Neural cell (in vitro differentiated cells): ENCODE measurements around the gene BANF1. TPM values are rescaled to one million over a fixed set of nuclear protein-coding genes. Genes with fewer than 3 reads are reported as not detected.

Experiments used
- H2AFZ ChIP-seq: fragments of 200-600, 300-800 bp; sonication (generic), shearing (Covaris generic); 2 replicates; pipeline ENCODE4 v1.6.0; 2014; ENCODE audit warnings: low read depth, mild to moderate bottlenecking, antibody characterized with exemption, low read length, moderate library complexity
- H3F3A ChIP-seq: fragments of 200-600 bp; shearing (Covaris generic); 2 replicates; pipeline ENCODE4 v1.6.1; 2016; ENCODE audit warnings: mild to moderate bottlenecking, moderate library complexity, mixed read lengths, antibody characterized with exemption, low read length; ENCODE audit not compliant: insufficient read depth, poor library complexity, severe bottlenecking
- H3K27ac ChIP-seq: fragments of 200-600, 300-800 bp; sonication (generic), shearing (Covaris generic); 2 replicates; pipeline ENCODE4 v1.5.1; 2014; ENCODE audit warnings: mild to moderate bottlenecking, low read length, moderate library complexity
- H3K27me3 ChIP-seq: fragments of 300-800, 200-600 bp; sonication (generic), shearing (Covaris generic); 2 replicates; pipeline ENCODE4 v1.6.0; 2014; ENCODE audit warnings: mild to moderate bottlenecking, low read depth, low read length, moderate library complexity; ENCODE audit not compliant: insufficient read depth
- H3K36me3 ChIP-seq: fragments of 300-800, 200-600 bp; sonication (generic), shearing (Covaris generic); 2 replicates; pipeline ENCODE4 v1.5.1; 2014; ENCODE audit warnings: mild to moderate bottlenecking, antibody characterized with exemption, low read length, moderate library complexity; ENCODE audit not compliant: insufficient read depth
- H3K4me2 ChIP-seq: fragments of 300-800, 200-600 bp; sonication (generic), shearing (Covaris generic); 2 replicates; pipeline ENCODE4 v1.6.0; 2014; ENCODE audit warnings: mild to moderate bottlenecking, low read length
- H3K4me3 ChIP-seq: fragments of 300-800, 200-600 bp; sonication (generic), shearing (Covaris generic); 2 replicates; pipeline ENCODE4 v1.5.1; 2014; ENCODE audit warnings: mild to moderate bottlenecking, low read length, moderate library complexity
- H3K79me2 ChIP-seq: fragments of 200-600 bp; shearing (Covaris generic); replicated peaks from 2 replicates; pipeline ENCODE4 v1.6.0; 2014; ENCODE audit warnings: mild to moderate bottlenecking, low read length, moderate library complexity; ENCODE audit not compliant: insufficient read depth
- H3K9ac ChIP-seq: fragments of 300-800, 200-600 bp; sonication (generic), shearing (Covaris generic); 2 replicates; pipeline ENCODE4 v1.6.1; 2016; ENCODE audit warnings: mild to moderate bottlenecking, low read length, mixed read lengths
- H3K9me2 ChIP-seq: fragments of 200-600 bp; shearing (Covaris generic); 2 replicates; pipeline ENCODE4 v1.6.1; 2016; ENCODE audit warnings: mild to moderate bottlenecking, low read length, mixed read lengths; ENCODE audit not compliant: insufficient read depth
- H3K9me3 ChIP-seq: fragments of 200-600, 300-800 bp; sonication (generic), shearing (Covaris generic); 2 replicates; pipeline ENCODE4 v1.6.1; 2016; ENCODE audit warnings: mild to moderate bottlenecking, mixed run types, low read length, moderate library complexity, mixed read lengths
- H4K20me1 ChIP-seq: fragments of 200-600 bp; shearing (Covaris generic); 2 replicates; pipeline ENCODE4 v1.6.1; 2016; ENCODE audit warnings: mild to moderate bottlenecking, mixed run types; ENCODE audit not compliant: insufficient read depth
- EP300 ChIP-seq: fragments of 450-650 bp; conservative IDR thresholded peaks from 2 replicates; pipeline ENCODE4 v1.6.1; 2014; ENCODE audit warnings: antibody characterized with exemption, mild to moderate bottlenecking, moderate library complexity; ENCODE audit not compliant: poor library complexity, severe bottlenecking
- EZH2 ChIP-seq: fragments of 200-600, 300-800 bp; shearing (Covaris generic), sonication (generic); IDR thresholded peaks from 2 replicates; pipeline ENCODE4 v1.6.1; 2014; ENCODE audit warnings: antibody characterized with exemption, low read length, borderline replicate concordance, mild to moderate bottlenecking; ENCODE audit not compliant: insufficient read depth, poor library complexity, severe bottlenecking
- MXI1 ChIP-seq: fragments of 450-650 bp; conservative IDR thresholded peaks from 2 replicates; pipeline ENCODE4 v1.6.1; 2014; ENCODE audit warnings: antibody characterized with exemption, mild to moderate bottlenecking; ENCODE audit not compliant: poor library complexity, severe bottlenecking
- POLR2AphosphoS5 ChIP-seq: IDR thresholded peaks from 2 replicates; pipeline ENCODE4 v1.6.1; 2012
- RAD21 ChIP-seq: fragments of 450-650 bp; conservative IDR thresholded peaks from 2 replicates; pipeline ENCODE4 v1.6.1; 2014; ENCODE audit warnings: antibody characterized with exemption, mild to moderate bottlenecking, moderate library complexity
- SMC3 ChIP-seq: fragments of 450-650 bp; conservative IDR thresholded peaks from 2 replicates; pipeline ENCODE4 v1.6.1; 2014; ENCODE audit warnings: antibody characterized with exemption, mild to moderate bottlenecking, moderate library complexity; ENCODE audit not compliant: poor library complexity
- TAF1 ChIP-seq: IDR thresholded peaks from 2 replicates; pipeline ENCODE4 v1.6.1; 2012; ENCODE audit warnings: low read depth
- polyA plus RNA-seq: library from polyadenylated mRNA; depleted of rRNA; stranded (reverse); fragments of >200 nt; gene quantifications from 2 replicates; pipeline ENCODE4 v1.2.3, GENCODE V29; 2014
- TF ChIP-seq, protein P1 (sequence below): fragments of 450-650 bp; IDR thresholded peaks from 2 replicates; pipeline ENCODE4 v1.5.1; 2014; ENCODE audit warnings: antibody characterized with exemption, mild to moderate bottlenecking, moderate library complexity; ENCODE audit not compliant: poor library complexity, severe bottlenecking
- TF ChIP-seq, protein P2 (sequence below): IDR thresholded peaks from 2 replicates; pipeline ENCODE4 v1.6.1; 2012; ENCODE audit warnings: borderline replicate concordance

BANF1 gene
- polyA plus RNA-seq, 1 donor from 2014 or later: 60.0 TPM

DNA sequence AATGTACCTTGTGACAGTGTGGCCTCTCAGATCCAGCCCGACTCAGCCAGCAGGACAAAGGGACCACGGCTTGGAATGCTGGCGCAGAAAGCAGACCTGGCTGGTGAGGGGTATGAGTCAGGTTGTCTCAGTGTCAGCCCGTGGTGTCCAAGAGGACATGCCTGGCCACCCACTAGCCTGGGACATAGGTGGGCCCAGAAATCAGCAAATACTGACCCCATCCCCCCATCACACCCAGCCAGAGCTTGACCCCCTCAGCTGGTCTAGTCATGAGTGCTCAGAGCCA lies 4.5 kb downstream of the BANF1 start:
- Histone ChIP-seq H3K4me2 (no peak overlapping the region), H4K20me1 (no peaks in the 10 kb centered on the region), H3K27ac (no peak overlapping the region), H3K4me3 (no peak overlapping the region), H2AFZ (no peak overlapping the region), H3K36me3 (no peaks in the 10 kb centered on the region), H3K9ac (no peak overlapping the region), H3K27me3 (peaks cover 6% of the 10 kb centered on the region), H3K9me2 (no peaks in the 10 kb centered on the region), H3K9me3 (no peaks in the 10 kb centered on the region), H3K79me2 (peaks cover 10% of the 10 kb centered on the region), H3F3A (no peaks in the 10 kb centered on the region)
- TF ChIP-seq POLR2AphosphoS5: no peak
- TF ChIP-seq RAD21: no peak
- TF ChIP-seq, protein P1, sequence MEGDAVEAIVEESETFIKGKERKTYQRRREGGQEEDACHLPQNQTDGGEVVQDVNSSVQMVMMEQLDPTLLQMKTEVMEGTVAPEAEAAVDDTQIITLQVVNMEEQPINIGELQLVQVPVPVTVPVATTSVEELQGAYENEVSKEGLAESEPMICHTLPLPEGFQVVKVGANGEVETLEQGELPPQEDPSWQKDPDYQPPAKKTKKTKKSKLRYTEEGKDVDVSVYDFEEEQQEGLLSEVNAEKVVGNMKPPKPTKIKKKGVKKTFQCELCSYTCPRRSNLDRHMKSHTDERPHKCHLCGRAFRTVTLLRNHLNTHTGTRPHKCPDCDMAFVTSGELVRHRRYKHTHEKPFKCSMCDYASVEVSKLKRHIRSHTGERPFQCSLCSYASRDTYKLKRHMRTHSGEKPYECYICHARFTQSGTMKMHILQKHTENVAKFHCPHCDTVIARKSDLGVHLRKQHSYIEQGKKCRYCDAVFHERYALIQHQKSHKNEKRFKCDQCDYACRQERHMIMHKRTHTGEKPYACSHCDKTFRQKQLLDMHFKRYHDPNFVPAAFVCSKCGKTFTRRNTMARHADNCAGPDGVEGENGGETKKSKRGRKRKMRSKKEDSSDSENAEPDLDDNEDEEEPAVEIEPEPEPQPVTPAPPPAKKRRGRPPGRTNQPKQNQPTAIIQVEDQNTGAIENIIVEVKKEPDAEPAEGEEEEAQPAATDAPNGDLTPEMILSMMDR: no peak
- no peak for TF ChIP-seq MXI1
- no peak for TF ChIP-seq TAF1
- TF ChIP-seq EP300: no peak
- TF ChIP-seq SMC3: no peak

DNA sequence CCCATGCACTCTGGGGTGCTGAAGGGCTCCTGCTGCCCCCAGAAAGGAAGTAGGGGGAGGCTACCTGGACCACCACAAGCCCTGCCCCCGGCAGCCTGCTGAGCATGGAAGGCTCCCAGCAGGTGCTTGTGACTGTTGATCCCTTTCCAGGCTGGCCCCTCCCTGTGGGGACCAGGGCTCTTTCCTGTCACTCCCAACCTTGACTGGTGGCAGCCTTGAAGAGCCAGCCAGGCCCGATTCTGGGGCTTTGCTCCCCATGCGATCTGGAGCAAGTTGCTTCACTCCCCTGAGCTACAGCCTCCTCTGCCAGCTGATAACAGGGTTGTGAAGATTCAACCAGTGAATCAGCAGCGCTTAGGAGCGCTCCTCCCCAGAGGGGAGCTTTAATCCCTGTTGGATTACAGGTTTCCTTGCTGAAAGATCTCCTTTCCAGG lies 4.9 kb downstream of the BANF1 start:
- TF ChIP-seq MXI1: no peak
- TF ChIP-seq POLR2AphosphoS5: no peak
- TF ChIP-seq, protein P2, sequence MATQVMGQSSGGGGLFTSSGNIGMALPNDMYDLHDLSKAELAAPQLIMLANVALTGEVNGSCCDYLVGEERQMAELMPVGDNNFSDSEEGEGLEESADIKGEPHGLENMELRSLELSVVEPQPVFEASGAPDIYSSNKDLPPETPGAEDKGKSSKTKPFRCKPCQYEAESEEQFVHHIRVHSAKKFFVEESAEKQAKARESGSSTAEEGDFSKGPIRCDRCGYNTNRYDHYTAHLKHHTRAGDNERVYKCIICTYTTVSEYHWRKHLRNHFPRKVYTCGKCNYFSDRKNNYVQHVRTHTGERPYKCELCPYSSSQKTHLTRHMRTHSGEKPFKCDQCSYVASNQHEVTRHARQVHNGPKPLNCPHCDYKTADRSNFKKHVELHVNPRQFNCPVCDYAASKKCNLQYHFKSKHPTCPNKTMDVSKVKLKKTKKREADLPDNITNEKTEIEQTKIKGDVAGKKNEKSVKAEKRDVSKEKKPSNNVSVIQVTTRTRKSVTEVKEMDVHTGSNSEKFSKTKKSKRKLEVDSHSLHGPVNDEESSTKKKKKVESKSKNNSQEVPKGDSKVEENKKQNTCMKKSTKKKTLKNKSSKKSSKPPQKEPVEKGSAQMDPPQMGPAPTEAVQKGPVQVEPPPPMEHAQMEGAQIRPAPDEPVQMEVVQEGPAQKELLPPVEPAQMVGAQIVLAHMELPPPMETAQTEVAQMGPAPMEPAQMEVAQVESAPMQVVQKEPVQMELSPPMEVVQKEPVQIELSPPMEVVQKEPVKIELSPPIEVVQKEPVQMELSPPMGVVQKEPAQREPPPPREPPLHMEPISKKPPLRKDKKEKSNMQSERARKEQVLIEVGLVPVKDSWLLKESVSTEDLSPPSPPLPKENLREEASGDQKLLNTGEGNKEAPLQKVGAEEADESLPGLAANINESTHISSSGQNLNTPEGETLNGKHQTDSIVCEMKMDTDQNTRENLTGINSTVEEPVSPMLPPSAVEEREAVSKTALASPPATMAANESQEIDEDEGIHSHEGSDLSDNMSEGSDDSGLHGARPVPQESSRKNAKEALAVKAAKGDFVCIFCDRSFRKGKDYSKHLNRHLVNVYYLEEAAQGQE: no peak
- TF ChIP-seq, protein P1: no peak
- TF ChIP-seq TAF1: no peak
- TF ChIP-seq EZH2: no peak
- TF ChIP-seq RAD21: no peak
- no peak for TF ChIP-seq SMC3
- TF ChIP-seq EP300: no peak
- Histone ChIP-seq H3F3A (no peaks in the 10 kb centered on the region), H3K79me2 (peaks cover 9% of the 10 kb centered on the region), H4K20me1 (no peaks in the 10 kb centered on the region), H3K36me3 (no peaks in the 10 kb centered on the region), H3K9ac (no peak overlapping the region), H3K9me2 (no peaks in the 10 kb centered on the region), H3K27me3 (peaks cover 6% of the 10 kb centered on the region), H3K4me2 (no peak overlapping the region), H2AFZ (no peak overlapping the region), H3K27ac (no peak overlapping the region), H3K4me3 (no peak overlapping the region), H3K9me3 (no peaks in the 10 kb centered on the region)
